Fibroblast of lung (primary cell): ENCODE results near the gene WDR3. TPM values are rescaled to one million over a fixed set of nuclear protein-coding genes. Genes with fewer than 3 reads are reported as not detected.

Source experiments
- DNase-seq, 2 donors: peaks; one replicate each; pipeline versions ENCODE4 v3.0.0 to v3.0.0-alpha.2; 2010; ENCODE audit warnings: low read depth in 2 of 2
- H2AFZ ChIP-seq: 2 replicates; pipeline ENCODE4 v1.5.1; 2012; ENCODE audit warnings: low read length, control low read depth, inconsistent platforms
- H3K27ac ChIP-seq: 2 replicates; pipeline ENCODE4 v1.5.1; 2011; ENCODE audit warnings: low read length, control low read depth; ENCODE audit not compliant: insufficient read depth
- H3K27me3 ChIP-seq: 2 replicates; pipeline ENCODE4 v1.5.1; 2011; ENCODE audit warnings: mild to moderate bottlenecking, low read length; ENCODE audit not compliant: control insufficient read depth, insufficient read depth
- H3K36me3 ChIP-seq: 2 replicates; pipeline ENCODE4 v1.5.1; 2011; ENCODE audit warnings: low read length; ENCODE audit not compliant: control insufficient read depth, insufficient read depth
- H3K4me1 ChIP-seq: 2 replicates; pipeline ENCODE4 v1.5.1; 2011; ENCODE audit warnings: low read length; ENCODE audit not compliant: control insufficient read depth, insufficient read depth; ENCODE audit errors: extremely low read depth
- H3K4me2 ChIP-seq: 2 replicates; pipeline ENCODE4 v1.5.1; 2011; ENCODE audit warnings: low read length, control low read depth; ENCODE audit not compliant: insufficient read depth; ENCODE audit errors: extremely low read depth
- H3K4me3 ChIP-seq, 4 experiments: fragments of 200-600 bp in 1 of 4; sonication (generic) in 1 of 4; replicated peaks in 1 of 4; 2 replicates each; pipeline ENCODE4 v1.5.1; 2011 to 2016; ENCODE audit warnings: low read length in 4 of 4, low read depth in 3 of 4, mild to moderate bottlenecking in 3 of 4, control low read depth in 2 of 4, inconsistent platforms in 1 of 4, mixed read lengths in 1 of 4; ENCODE audit not compliant: insufficient read depth in 1 of 4; ENCODE audit errors: control extremely low read depth in 1 of 4
- H3K79me2 ChIP-seq: 2 replicates; pipeline ENCODE4 v1.5.1; 2012; ENCODE audit warnings: mild to moderate bottlenecking, low read length, inconsistent platforms; ENCODE audit not compliant: control insufficient read depth, insufficient read depth
- H3K9ac ChIP-seq: 2 replicates; pipeline ENCODE4 v1.5.1; 2011; ENCODE audit warnings: mild to moderate bottlenecking, low read length, control low read depth; ENCODE audit not compliant: insufficient read depth
- H3K9me3 ChIP-seq: 2 replicates; pipeline ENCODE4 v1.5.1; 2012; ENCODE audit warnings: low read depth, low read length; ENCODE audit not compliant: control insufficient read depth, insufficient read depth
- H4K20me1 ChIP-seq: 2 replicates; pipeline ENCODE4 v1.5.1; 2011; ENCODE audit warnings: low read length; ENCODE audit not compliant: control insufficient read depth, insufficient read depth; ENCODE audit errors: extremely low read depth
- CTCF ChIP-seq, 2 donors: IDR thresholded peaks in 1 of 2; conservative IDR thresholded peaks in 1 of 2; 1 replicate in 1 of 2; 2 replicates in 1 of 2; pipeline ENCODE4 v1.5.1; 2011 to 2012; ENCODE audit warnings: low read length in 2 of 2, control low read depth in 1 of 2, inconsistent platforms in 1 of 2, low read depth in 1 of 2, mild to moderate bottlenecking in 1 of 2
- EZH2 ChIP-seq: IDR thresholded peaks from 2 replicates; pipeline ENCODE4 v1.5.1; 2012; ENCODE audit warnings: low read length, control low read depth, mild to moderate bottlenecking; ENCODE audit errors: missing control alignments
- polyA plus RNA-seq, 2 donors: library from polyadenylated mRNA; depleted of rRNA in 1 of 2; stranded (reverse) in 1 of 2; unstranded in 1 of 2; fragments of >200 nt; gene quantifications; 2 replicates each; pipeline ENCODE4 v1.2.1, GENCODE V29; 2011 to 2012; ENCODE audit warnings: missing spikeins in 1 of 2
- total RNA-seq: library from RNA; depleted of rRNA; stranded (reverse); fragments of >200 nt; gene quantifications from 2 replicates; pipeline ENCODE4 v1.2.1, GENCODE V29; 2014

The WDR3 gene
- total and polyA plus RNA-seq, 2 donors (not counting 1 experiment from before 2014, with no cell fraction given): 15.7 to 17.4 TPM

GRCh38 chr1:117902944-117903343 lies 26.6 kb upstream of the WDR3 start:
- Histone ChIP-seq H3K4me1 (no peaks in the 10 kb centered on the region), H3K36me3 (no peaks in the 10 kb centered on the region), H3K9me3 (no peaks in the 10 kb centered on the region), H3K9ac (no peak overlapping the region), H3K27me3 (no peaks in the 10 kb centered on the region), H2AFZ (no peak overlapping the region), H3K4me2 (no peak overlapping the region), H3K27ac (no peak overlapping the region), H3K4me3 (no peak overlapping the region), H3K79me2 (no peaks in the 10 kb centered on the region), H4K20me1 (no peaks in the 10 kb centered on the region)
- TF ChIP-seq EZH2 (no peak), CTCF (conservative IDR thresholded peaks at IDR 0.05 in 1 of 2, IDR thresholded peaks at IDR 0.05 in 1 of 2; ENCODE audit: low read depth in 1 of 2, low read length in 2 of 2) (no peak)
- no peak for DNase-seq

- no peaks in the 10 kb centered on the region for H3K27me3 ChIP-seq
- no peaks in the 10 kb centered on the region for H3K9me3 ChIP-seq
- H4K20me1 ChIP-seq: no peaks in the 10 kb centered on the region
- no peak overlapping the region for H3K27ac ChIP-seq
- TF ChIP-seq EZH2: no peak
- TF ChIP-seq CTCF (conservative IDR thresholded peaks at IDR 0.05 in 1 of 2, IDR thresholded peaks at IDR 0.05 in 1 of 2; ENCODE audit: low read depth in 1 of 2, low read length in 2 of 2): no peak
- no peak overlapping the region for H2AFZ ChIP-seq
- H3K79me2 ChIP-seq: no peaks in the 10 kb centered on the region
- no peak overlapping the region for H3K9ac ChIP-seq
- H3K4me1 ChIP-seq: no peaks in the 10 kb centered on the region
- H3K4me2 ChIP-seq: no peak overlapping the region
- H3K36me3 ChIP-seq: no peaks in the 10 kb centered on the region
- DNase-seq: no peak
- no peak overlapping the region for H3K4me3 ChIP-seq
These were observed 25.1 kb upstream of the WDR3 start for GRCh38 chr1:117904485-117904884.

- no peaks in the 10 kb centered on the region for H3K27me3 ChIP-seq
- H3K27ac ChIP-seq: no peak overlapping the region
- H3K36me3 ChIP-seq: no peaks in the 10 kb centered on the region
- H2AFZ ChIP-seq: no peak overlapping the region
- H3K4me1 ChIP-seq: no peaks in the 10 kb centered on the region
- no peaks in the 10 kb centered on the region for H4K20me1 ChIP-seq
- H3K4me2 ChIP-seq: no peak overlapping the region
- no peak overlapping the region for H3K4me3 ChIP-seq
- no peak for DNase-seq
- H3K9ac ChIP-seq: no peak overlapping the region
- H3K79me2 ChIP-seq: no peaks in the 10 kb centered on the region
- H3K9me3 ChIP-seq: no peaks in the 10 kb centered on the region
- no peak for TF ChIP-seq CTCF (conservative IDR thresholded peaks at IDR 0.05 in 1 of 2, IDR thresholded peaks at IDR 0.05 in 1 of 2; ENCODE audit: low read depth in 1 of 2, low read length in 2 of 2)
- TF ChIP-seq EZH2: no peak
These were observed 24.5 kb upstream of the WDR3 start for GRCh38 chr1:117905019-117905418.
